OCI-LY7 (cell line): ENCODE measurements around the gene ZBTB42. TPM values are rescaled to one million over a fixed set of nuclear protein-coding genes. Genes with fewer than 3 reads are reported as not detected.

Experiments used
- BruUV-seq: library from RNA; stranded (reverse); fragments of 400-500 nt; replicated peaks from 2 replicates; lab custom pipeline; 2021; lab: Mats Ljungman, UMichigan
- CTCF ChIA-PET: fragments of 300-600 bp; sonication (Branson Sonifier 250); formaldehyde crosslinking; loops from one replicate; lab custom pipeline; 2022; ENCODE audit warnings: antibody characterized with exemption; ENCODE audit not compliant: unreplicated experiment; lab: Charles Lee
- POLR2A ChIA-PET: fragments of 300-600 bp; sonication (Branson Sonifier 250); formaldehyde crosslinking; loops from one replicate; lab custom pipeline; 2022; ENCODE audit warnings: antibody characterized with exemption; lab: Charles Lee
- DNase-seq: peaks from one replicate; pipeline ENCODE4 v3.0.0-alpha.2; 2015; ENCODE audit warnings: low spot score
- H2AFZ ChIP-seq: fragments of 200-600 bp; sonication (generic), shearing (Covaris generic); 2 replicates; pipeline ENCODE4 v1.6.1; 2014; ENCODE audit warnings: mild to moderate bottlenecking, antibody characterized with exemption, low read length, moderate library complexity
- H3K27ac ChIP-seq: fragments of 200-600 bp; sonication (generic); 2 replicates; pipeline ENCODE4 v1.5.1; 2014; ENCODE audit warnings: mixed run types, low read depth, mild to moderate bottlenecking, moderate library complexity, low read length, inconsistent platforms; ENCODE audit not compliant: poor library complexity, severe bottlenecking
- H3K36me3 ChIP-seq: fragments of 200-600 bp; sonication (generic); 2 replicates; pipeline ENCODE4 v1.6.1; 2014; ENCODE audit warnings: mild to moderate bottlenecking, antibody characterized with exemption, low read length, moderate library complexity, mixed read lengths; ENCODE audit not compliant: insufficient read depth
- H3K4me1 ChIP-seq: fragments of 200-600 bp; sonication (generic); 2 replicates; pipeline ENCODE4 v1.5.1; 2014; ENCODE audit warnings: mild to moderate bottlenecking, low read length; ENCODE audit not compliant: insufficient read depth, poor library complexity, severe bottlenecking
- H3K4me2 ChIP-seq: fragments of 200-600 bp; sonication (generic); 2 replicates; pipeline ENCODE4 v1.6.1; 2014; ENCODE audit warnings: mild to moderate bottlenecking, low read length
- H3K4me3 ChIP-seq: fragments of 200-600 bp; sonication (generic); 2 replicates; pipeline ENCODE4 v1.5.1; 2014; ENCODE audit warnings: mild to moderate bottlenecking, low read depth, low read length; ENCODE audit not compliant: poor library complexity, severe bottlenecking
- H3K79me2 ChIP-seq: fragments of 200-600 bp; sonication (generic); 2 replicates; pipeline ENCODE4 v1.6.1; 2016; ENCODE audit warnings: low read depth, mild to moderate bottlenecking, low read length, moderate library complexity, mixed read lengths; ENCODE audit not compliant: insufficient read depth
- H3K9me2 ChIP-seq: fragments of 200-600 bp; sonication (generic); 2 replicates; pipeline ENCODE4 v1.6.1; 2016; ENCODE audit warnings: mild to moderate bottlenecking, low read length, mixed read lengths; ENCODE audit not compliant: insufficient read depth
- H3K9me3 ChIP-seq: fragments of 200-600 bp; sonication (generic); 2 replicates; pipeline ENCODE4 v1.6.1; 2014; ENCODE audit warnings: mild to moderate bottlenecking, mixed run types, low read length, mixed read lengths
- H4K20me1 ChIP-seq: fragments of 200-600 bp; sonication (generic); 2 replicates; pipeline ENCODE4 v1.6.1; 2014; ENCODE audit warnings: mild to moderate bottlenecking, antibody characterized with exemption, low read length, moderate library complexity, mixed read lengths; ENCODE audit not compliant: insufficient read depth
- CTCF ChIP-seq: fragments of 200-600 bp; sonication (generic); conservative IDR thresholded peaks from 2 replicates; pipeline ENCODE4 v1.5.1; 2014; ENCODE audit warnings: mild to moderate bottlenecking, antibody characterized with exemption, low read length, moderate library complexity, mixed read lengths
- EZH2phosphoT487 ChIP-seq: fragments of 200-600 bp; sonication (generic); IDR thresholded peaks from 2 replicates; pipeline ENCODE4 v1.6.1; 2018; ENCODE audit warnings: low read depth, borderline replicate concordance, mild to moderate bottlenecking, mixed run types, antibody characterized with exemption, low read length, moderate library complexity, mixed read lengths
- intact Hi-C: fragments of 100-400 bp; cut with micrococcal nuclease; formaldehyde crosslinking; loops from one replicate; pipeline ENCODE4 v1.10.0; 2022; ENCODE audit not compliant: unreplicated experiment
- total RNA-seq, 2 experiments: library from RNA; depleted of rRNA in 1 of 2; stranded (reverse); fragments of >200 nt in 1 of 2; shearing (Covaris generic) in 1 of 2; gene quantifications; 2 replicates each; pipeline ENCODE4 v1.2.3, GENCODE V29; 2014 to 2022

ZBTB42 gene
- total RNA-seq, 2 experiments from 2014 or later, result 0.98 to 1.9 TPM

- DNase-seq, result no peak
- TF ChIP-seq CTCF (no peak), EZH2phosphoT487 (no peak)
- POLR2A ChIA-PET, result interaction anchor here (0.9 kb wide), 1 partner anchor 55 kb away, joined by 5 read pairs; no protein-coding TSS in a partner anchor
- BruUV-seq, result no TSS peak
- Histone ChIP-seq H4K20me1 (no peaks in the 10 kb centered on the region), H3K4me3 (no peak overlapping the region), H3K27ac (no peak overlapping the region), H3K4me2 (peak overlapping the region; percentile 23; the same call in 1 of the 2 replicates), H3K79me2 (no peaks in the 10 kb centered on the region), H3K36me3 (no peaks in the 10 kb centered on the region), H3K9me2 (no peaks in the 10 kb centered on the region), H3K9me3 (no peaks in the 10 kb centered on the region), H3K4me1 (peaks cover 22% of the 10 kb centered on the region), H2AFZ (no peak overlapping the region)
- intact Hi-C loops, result no loop called here
- CTCF ChIA-PET, result no interaction called here
These were observed 3.1 kb downstream of the ZBTB42 start for GRCh38 chr14:104803912-104804410.

- Histone ChIP-seq H3K9me3 (no peaks in the 10 kb centered on the region), H3K4me3 (no peak overlapping the region), H2AFZ (no peak overlapping the region), H3K4me1 (peaks cover 22% of the 10 kb centered on the region), H3K79me2 (no peaks in the 10 kb centered on the region), H3K36me3 (no peaks in the 10 kb centered on the region), H3K4me2 (peak overlapping the region; percentile 23; the same call in 1 of the 2 replicates), H3K27ac (no peak overlapping the region), H3K9me2 (no peaks in the 10 kb centered on the region), H4K20me1 (no peaks in the 10 kb centered on the region)
- POLR2A ChIA-PET, result interaction anchor here (0.9 kb wide), 1 partner anchor 56 kb away, joined by 5 read pairs; no protein-coding TSS in a partner anchor
- CTCF ChIA-PET, result no interaction called here
- TF ChIP-seq CTCF (no peak), EZH2phosphoT487 (no peak)
- BruUV-seq, result no TSS peak
- intact Hi-C loops, result no loop called here
- DNase-seq, result no peak
These were observed 3.8 kb downstream of the ZBTB42 start for GRCh38 chr14:104804481-104805325.

GRCh38 chr14:104805326-104805678 is 4.4 kb downstream of the ZBTB42 start:
- no peaks in the 10 kb centered on the region for H4K20me1 ChIP-seq
- no peak overlapping the region for H3K27ac ChIP-seq
- H3K9me3 ChIP-seq, result no peaks in the 10 kb centered on the region
- BruUV-seq, result no TSS peak
- H3K9me2 ChIP-seq, result no peaks in the 10 kb centered on the region
- no peaks in the 10 kb centered on the region for H3K36me3 ChIP-seq
- intact Hi-C loops, result no loop called here
- no peak overlapping the region for H3K4me3 ChIP-seq
- POLR2A ChIA-PET, result no interaction called here
- no peak for DNase-seq
- H3K4me1 ChIP-seq, result peaks cover 22% of the 10 kb centered on the region
- CTCF ChIA-PET, result no interaction called here
- TF ChIP-seq CTCF (no peak), EZH2phosphoT487 (no peak)
- H3K4me2 ChIP-seq, result no peak overlapping the region
- no peak overlapping the region for H2AFZ ChIP-seq
- H3K79me2 ChIP-seq, result no peaks in the 10 kb centered on the region
